CD4-positive, alpha-beta T cell treated with Interleukin-17A for 4 hours (primary cell): Measurements from ENCODE around the gene ELOVL4.
A peak's percentile ranks its signal among the peaks of the same experiment; 100 is the strongest.

Source experiments
- DNase-seq: peaks from one replicate; pipeline ENCODE4 v3.0.0-alpha.2; 2020; ENCODE audit warnings: mixed read lengths

ELOVL4 gene

GRCh38 chr6:79947191-79948186, at the start of gene ELOVL4:
TSS of gene ELOVL4 (minus strand) at chr6:79947553. CDS start at chr6:79947279, 274 bp downstream.
- peak; percentile 76 for DNase-seq

- DNase-seq: no peak
These were observed 46.6 kb upstream of the ELOVL4 start for GRCh38 chr6:79993911-79994309.

GRCh38 chr6:79993012-79993910, 45.9 kb upstream of the ELOVL4 start:
- no peak for DNase-seq

GRCh38 chr6:79989641-79990040, 42.3 kb upstream of the ELOVL4 start:
- no peak for DNase-seq

GRCh38 chr6:79985128-79985527, 37.8 kb upstream of the ELOVL4 start:
- no peak for DNase-seq

- peak; percentile 16 for DNase-seq
These were observed 36.9 kb upstream of the ELOVL4 start for GRCh38 chr6:79984261-79984660.

GRCh38 chr6:79981652-79982051, 34.3 kb upstream of the ELOVL4 start:
- DNase-seq: no peak

GRCh38 chr6:79971193-79971592, 23.8 kb upstream of the ELOVL4 start:
- DNase-seq: no peak

GRCh38 chr6:79969784-79970183, 22.4 kb upstream of the ELOVL4 start:
- no peak for DNase-seq

GRCh38 chr6:79967178-79967577, 19.8 kb upstream of the ELOVL4 start:
- DNase-seq: no peak

GRCh38 chr6:79964607-79965081, 17.3 kb upstream of the ELOVL4 start:
- DNase-seq: no peak

- DNase-seq: no peak
These were observed 7.5 kb upstream of the ELOVL4 start for GRCh38 chr6:79954849-79955248.

GRCh38 chr6:79949233-79949632, 1.9 kb upstream of the ELOVL4 start:
- DNase-seq: peak; percentile 78

- peak; percentile 27 for DNase-seq
These were observed 822 bp downstream of the ELOVL4 start for GRCh38 chr6:79946272-79947190.

GRCh38 chr6:79943133-79943532, 4.2 kb downstream of the ELOVL4 start:
- DNase-seq: no peak

GRCh38 chr6:79941489-79942151, 5.7 kb downstream of the ELOVL4 start:
- no peak for DNase-seq

- DNase-seq: no peak
These were observed 18.8 kb downstream of the ELOVL4 start for GRCh38 chr6:79928478-79928998.

- no peak for DNase-seq
These were observed 19.6 kb downstream of the ELOVL4 start for GRCh38 chr6:79927758-79928157.

- no peak for DNase-seq
These were observed 24.1 kb downstream of the ELOVL4 start for GRCh38 chr6:79923270-79923669.

- DNase-seq: no peak
These were observed 25.3 kb downstream of the ELOVL4 start for GRCh38 chr6:79922018-79922417.

GRCh38 chr6:79913369-79913768, 34.0 kb downstream of the ELOVL4 start:
- no peak for DNase-seq
